ENCODE measurements around the gene SLC5A10.

Gene SLC5A10

DNA sequence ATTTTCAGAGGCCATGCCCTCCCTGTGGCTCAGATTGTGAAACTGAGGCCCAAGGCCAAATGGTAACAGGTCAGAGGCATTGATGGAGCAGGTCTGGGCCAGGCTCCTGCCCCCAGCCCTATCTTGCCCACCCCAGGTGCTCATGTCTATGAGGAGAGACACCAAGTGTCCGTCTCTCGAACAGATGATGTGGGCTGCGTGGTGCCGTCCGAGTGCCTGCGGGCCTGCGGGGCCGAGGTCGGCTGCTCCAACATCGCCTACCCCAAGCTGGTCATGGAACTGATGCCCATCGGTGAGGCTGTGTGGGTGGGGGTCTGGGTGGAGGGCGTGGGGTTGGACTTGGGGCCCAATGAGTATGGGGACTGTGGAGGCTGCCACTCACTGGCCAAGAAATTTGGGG, 61.3 kb downstream of the SLC5A10 start:
- Histone ChIP-seq H3K4me3 (no peak overlapping the region), H3K27ac (no peak overlapping the region)
- TF ChIP-seq, protein P1, sequence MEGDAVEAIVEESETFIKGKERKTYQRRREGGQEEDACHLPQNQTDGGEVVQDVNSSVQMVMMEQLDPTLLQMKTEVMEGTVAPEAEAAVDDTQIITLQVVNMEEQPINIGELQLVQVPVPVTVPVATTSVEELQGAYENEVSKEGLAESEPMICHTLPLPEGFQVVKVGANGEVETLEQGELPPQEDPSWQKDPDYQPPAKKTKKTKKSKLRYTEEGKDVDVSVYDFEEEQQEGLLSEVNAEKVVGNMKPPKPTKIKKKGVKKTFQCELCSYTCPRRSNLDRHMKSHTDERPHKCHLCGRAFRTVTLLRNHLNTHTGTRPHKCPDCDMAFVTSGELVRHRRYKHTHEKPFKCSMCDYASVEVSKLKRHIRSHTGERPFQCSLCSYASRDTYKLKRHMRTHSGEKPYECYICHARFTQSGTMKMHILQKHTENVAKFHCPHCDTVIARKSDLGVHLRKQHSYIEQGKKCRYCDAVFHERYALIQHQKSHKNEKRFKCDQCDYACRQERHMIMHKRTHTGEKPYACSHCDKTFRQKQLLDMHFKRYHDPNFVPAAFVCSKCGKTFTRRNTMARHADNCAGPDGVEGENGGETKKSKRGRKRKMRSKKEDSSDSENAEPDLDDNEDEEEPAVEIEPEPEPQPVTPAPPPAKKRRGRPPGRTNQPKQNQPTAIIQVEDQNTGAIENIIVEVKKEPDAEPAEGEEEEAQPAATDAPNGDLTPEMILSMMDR (IDR thresholded peaks at IDR 0.05) = no peak
- no peak for DNase-seq (ENCODE audit: low spot score)

DNA sequence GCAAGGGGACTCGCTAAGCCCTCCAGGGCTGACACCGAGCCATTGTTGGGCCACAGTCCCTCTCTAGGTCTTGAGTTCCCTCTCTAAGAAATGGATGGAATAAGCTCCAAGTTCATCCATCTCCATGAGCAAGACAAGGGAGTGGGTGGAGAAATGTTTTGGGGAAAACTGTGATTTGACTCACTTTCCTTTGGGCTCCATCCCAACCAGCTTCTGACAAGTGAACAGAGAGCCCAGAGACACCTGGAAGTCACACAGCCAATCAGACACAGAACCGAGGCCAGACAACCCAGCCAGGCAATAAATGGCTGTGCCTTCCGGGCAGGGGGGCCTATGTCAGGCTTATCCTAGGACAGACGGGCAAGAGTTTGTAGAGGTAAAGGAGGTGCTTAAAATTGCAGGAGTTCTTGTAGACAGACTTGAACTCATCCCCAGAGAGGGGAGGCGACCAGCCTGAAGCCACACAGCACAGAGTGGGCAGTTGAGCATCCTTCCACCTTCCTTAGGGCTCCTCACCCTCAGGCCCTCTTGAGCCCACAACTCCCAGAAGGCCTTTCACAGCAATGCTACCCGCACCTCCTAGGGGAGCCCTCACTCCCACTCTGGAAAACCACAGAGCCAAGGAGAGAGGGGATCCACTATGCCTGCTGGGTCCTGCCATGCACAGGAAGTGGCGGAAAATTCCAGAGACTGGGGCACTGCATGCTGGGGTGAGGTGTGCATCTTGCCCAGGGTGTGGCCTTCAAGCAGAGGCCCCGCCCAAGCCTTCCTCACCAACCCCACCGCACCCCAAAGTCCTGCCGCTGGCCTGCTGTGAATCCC, 62.1 kb downstream of the SLC5A10 start:
- Histone ChIP-seq H3K4me3 (no peak overlapping the region), H3K27ac (no peak overlapping the region)
- TF ChIP-seq, protein P1 (IDR thresholded peaks at IDR 0.05) = no peak
- DNase-seq (ENCODE audit: low spot score) = no peak

DNA sequence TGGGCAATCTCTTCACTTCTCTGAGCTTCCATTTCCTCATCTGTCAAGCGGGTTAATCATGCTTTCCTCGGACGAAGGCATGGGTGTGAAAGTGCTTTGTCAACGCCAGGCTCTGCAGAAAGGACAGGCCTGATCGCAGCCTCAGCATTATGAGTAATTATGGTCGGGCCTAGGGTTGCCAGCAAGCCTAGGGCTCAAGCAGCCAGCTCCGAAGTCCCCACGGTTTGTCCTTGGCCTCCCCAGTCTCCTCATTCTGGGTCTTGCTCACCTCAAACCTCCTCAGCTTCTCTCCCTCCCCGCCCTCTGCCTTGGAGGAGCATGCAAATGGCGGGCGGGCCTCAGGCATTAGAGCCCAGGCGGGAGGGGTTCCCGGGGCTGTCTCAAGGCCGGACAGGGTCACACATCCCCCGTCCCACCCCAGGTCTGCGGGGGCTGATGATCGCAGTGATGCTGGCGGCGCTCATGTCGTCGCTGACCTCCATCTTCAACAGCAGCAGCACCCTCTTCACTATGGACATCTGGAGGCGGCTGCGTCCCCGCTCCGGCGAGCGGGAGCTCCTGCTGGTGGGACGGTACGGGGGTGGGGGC, 62.8 kb downstream of the SLC5A10 start:
- no peak for DNase-seq (ENCODE audit: low spot score)

DNA sequence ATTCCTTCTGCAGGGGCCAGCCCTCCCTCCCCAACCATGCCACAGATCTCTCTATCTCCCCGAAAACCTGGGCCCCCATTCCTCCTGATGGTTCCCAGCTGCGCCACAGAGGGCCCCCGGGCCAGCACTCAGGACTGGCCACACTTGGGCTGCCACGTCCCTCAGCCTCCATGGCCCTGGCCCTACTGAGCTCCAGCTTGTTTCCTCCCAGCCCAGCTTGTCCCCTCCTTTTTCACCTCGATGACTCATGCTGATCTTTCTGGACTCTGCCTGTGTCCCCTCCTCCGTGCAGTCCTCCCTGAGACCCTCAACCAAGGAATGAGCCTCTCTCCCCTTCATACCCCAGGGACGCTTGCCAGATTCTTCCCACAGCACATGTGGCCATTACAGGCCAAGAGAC, 63.5 kb downstream of the SLC5A10 start:
- DNase-seq (ENCODE audit: low spot score) = no peak
- Histone ChIP-seq H3K27ac (no peak overlapping the region), H3K4me3 (no peak overlapping the region)
- TF ChIP-seq, protein P1 (IDR thresholded peaks at IDR 0.05) = no peak

More for the DNA sequence above, 62.8 kb downstream of the SLC5A10 start:
- Histone ChIP-seq H3K27ac (no peak overlapping the region), H3K4me3 (no peak overlapping the region)
- TF ChIP-seq, protein P1 (IDR thresholded peaks at IDR 0.05) = no peak

DNA sequence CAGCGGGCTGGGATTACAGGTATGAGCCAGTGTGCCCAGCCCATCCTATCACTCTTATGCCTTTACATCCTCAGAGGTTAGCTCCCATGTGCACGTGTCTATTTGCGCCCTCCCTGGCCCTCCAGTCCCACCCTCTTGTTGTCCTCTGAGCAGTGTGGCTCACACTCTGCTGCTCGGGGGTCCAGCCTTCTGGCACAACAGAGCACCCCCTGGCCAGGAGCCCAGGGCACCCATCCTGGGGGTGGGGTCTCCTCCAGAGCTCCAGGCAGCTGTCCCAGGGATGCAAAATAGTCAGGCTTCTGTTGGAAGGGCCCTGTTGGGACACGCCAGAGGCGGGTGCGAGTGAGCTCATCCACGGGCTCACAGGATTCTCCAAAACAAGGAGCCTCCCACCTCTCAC, 64.3 kb downstream of the SLC5A10 start:
- DNase-seq (ENCODE audit: low spot score) = no peak
- TF ChIP-seq, protein P1 (IDR thresholded peaks at IDR 0.05) = no peak

DNA sequence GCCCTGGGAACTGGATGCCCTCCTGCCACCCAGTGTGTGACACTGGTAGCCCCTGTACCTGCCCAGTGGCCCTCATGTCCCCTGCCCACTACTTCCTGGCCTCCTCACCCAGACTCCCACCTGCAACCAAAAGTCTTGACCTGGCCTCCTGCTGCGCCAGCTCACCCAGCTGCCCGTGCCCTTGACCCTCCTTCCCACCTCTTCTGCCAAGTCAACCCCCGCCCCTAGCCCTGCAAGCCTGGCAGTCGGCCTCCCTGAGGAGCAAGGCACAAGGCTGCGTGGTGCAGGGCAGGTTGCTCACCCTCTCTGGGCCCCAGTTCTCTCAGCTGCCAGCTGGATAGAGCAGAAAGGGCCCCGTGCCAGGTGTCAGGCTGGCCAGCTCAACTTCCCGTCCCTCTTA, 64.9 kb downstream of the SLC5A10 start:
- TF ChIP-seq, protein P1 (IDR thresholded peaks at IDR 0.05) = no peak
- no peak for DNase-seq (ENCODE audit: low spot score)

More for the DNA sequence above, 64.3 kb downstream of the SLC5A10 start:
- H3K4me3 ChIP-seq = no peak overlapping the region
- no peak overlapping the region for H3K27ac ChIP-seq

DNA sequence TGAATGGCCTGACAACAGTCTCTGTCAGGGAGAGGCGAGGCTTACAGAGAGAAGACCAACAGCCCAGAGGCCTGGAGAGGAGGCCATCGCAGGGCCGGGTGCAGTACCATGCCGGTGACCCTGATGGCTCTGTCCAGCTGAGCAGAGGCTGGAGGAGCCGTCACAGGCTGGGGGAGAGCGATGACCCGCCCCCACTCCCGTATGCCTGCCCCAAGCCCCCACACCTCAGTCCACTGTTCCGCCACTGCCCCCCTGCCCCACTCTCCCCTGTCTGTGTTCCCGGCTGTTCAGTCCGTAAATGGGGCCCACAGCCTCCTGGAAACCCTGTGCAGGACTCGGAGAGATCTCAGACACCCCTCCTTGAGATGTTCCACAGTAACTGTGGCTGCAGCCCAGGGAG, 65.4 kb downstream of the SLC5A10 start:
- no peak overlapping the region for H3K4me3 ChIP-seq
- no peak overlapping the region for H3K27ac ChIP-seq
- TF ChIP-seq, protein P1 (IDR thresholded peaks at IDR 0.05) = no peak
- no peak for DNase-seq (ENCODE audit: low spot score)

More for the DNA sequence above, 64.9 kb downstream of the SLC5A10 start:
- Histone ChIP-seq H3K27ac (no peak overlapping the region), H3K4me3 (no peak overlapping the region)
